K562 (cell line): ENCODE data around the gene FBXO17. TPM values are rescaled to one million over a fixed set of nuclear protein-coding genes. Genes with fewer than 3 reads are reported as not detected.

Experiments
- ATAC-seq: fragments of 200-7000 bp; cut with Tn5 transposase; 3 replicates; pipeline ENCODE4 v1.9.1; 2020; ENCODE audit warnings: moderate library complexity
- BruUV-seq: library from RNA; stranded (reverse); fragments of 400-500 nt; replicated peaks from 2 replicates; lab custom pipeline; 2021; lab: Mats Ljungman, UMichigan
- CTCF ChIA-PET: fragments of 300-600 bp; formaldehyde crosslinking; extraction: SDS; loops from one replicate; lab custom pipeline; 2021; ENCODE audit warnings: low intra/inter-chr PET ratio; lab: Yijun Ruan, JAX
- POLR2A ChIA-PET: fragments of 300-600, 350-650 bp; sonication (Branson Sonifier 250); formaldehyde crosslinking; extraction: SDS; loops from one replicate; lab custom pipeline; 2021; ENCODE audit warnings: antibody characterized with exemption, inconsistent platforms; lab: Yijun Ruan, JAX
- DNase-seq, 4 experiments: peaks; one replicate each; pipeline versions ENCODE4 v3.0.0 to v3.0.0-alpha.2; 2011 to 2018; ENCODE audit warnings: low spot score in 3 of 4, mixed read lengths in 3 of 4; ENCODE audit errors: extremely low read depth in 1 of 4
- FAIRE-seq: peaks from 2 replicates; lab custom pipeline; 2011; peaks lifted over from hg19 to GRCh38; lab: Jason Lieb, UNC
- H2AFZ ChIP-seq: 2 replicates; pipeline ENCODE4 v1.6.0; 2011; ENCODE audit warnings: low read depth, low read length, control low read depth, inconsistent platforms
- H3K27ac ChIP-seq: fragments of 200-600 bp; 3 replicates; pipeline ENCODE4 v1.8.0; 2011; ENCODE audit warnings: low read depth, mild to moderate bottlenecking, control low read depth, inconsistent platforms, low read length, moderate library complexity, mixed read lengths; ENCODE audit errors: extremely low read depth
- H3K27me3 ChIP-seq, 2 experiments: fragments of 300-600 bp in 1 of 2; 2 replicates in 1 of 2; 3 replicates in 1 of 2; pipeline versions ENCODE4 v1.6.0 to v1.8.0; 2011; ENCODE audit warnings: inconsistent platforms in 2 of 2, low read length in 2 of 2, mild to moderate bottlenecking in 1 of 2, mixed read lengths in 1 of 2, moderate library complexity in 1 of 2; ENCODE audit not compliant: control insufficient read depth in 2 of 2, insufficient read depth in 2 of 2
- H3K36me3 ChIP-seq: fragments of 300-600 bp; 3 replicates; pipeline ENCODE4 v1.8.0; 2011; ENCODE audit warnings: mild to moderate bottlenecking, low read length, inconsistent platforms; ENCODE audit not compliant: control insufficient read depth, insufficient read depth
- H3K4me1 ChIP-seq, 2 experiments: fragments of 200-600 bp in 1 of 2; replicated peaks in 1 of 2; 2 replicates in 1 of 2; 3 replicates in 1 of 2; pipeline versions ENCODE4 v1.5.1 to v1.8.0; 2011; ENCODE audit warnings: inconsistent platforms in 2 of 2, low read length in 2 of 2, mild to moderate bottlenecking in 1 of 2, mixed read lengths in 1 of 2, moderate library complexity in 1 of 2; ENCODE audit not compliant: control insufficient read depth in 2 of 2, insufficient read depth in 2 of 2
- H3K4me2 ChIP-seq: 2 replicates; pipeline ENCODE4 v1.6.1; 2011; ENCODE audit warnings: low read length, control low read depth, inconsistent platforms, mixed read lengths; ENCODE audit not compliant: insufficient read depth
- H3K4me3 ChIP-seq: fragments of 200-600 bp; sonication (generic), shearing (Covaris generic); 2 replicates; pipeline ENCODE4 v1.5.1; 2016; ENCODE audit warnings: control low read depth, inconsistent platforms
- H3K79me2 ChIP-seq: fragments of 200-600 bp; 3 replicates; pipeline ENCODE4 v1.8.0; 2011; ENCODE audit warnings: low read length, inconsistent platforms; ENCODE audit not compliant: control insufficient read depth, insufficient read depth
- H3K9ac ChIP-seq, 2 experiments: 2 replicates each; pipeline versions ENCODE4 v1.6.0 to v1.6.1; 2011; ENCODE audit warnings: low read depth in 2 of 2, low read length in 2 of 2, control low read depth in 1 of 2, inconsistent platforms in 1 of 2, mild to moderate bottlenecking in 1 of 2, mixed read lengths in 1 of 2; ENCODE audit not compliant: insufficient read depth in 1 of 2
- H3K9me1 ChIP-seq: one replicate; pipeline ENCODE4 v1.6.0; 2011; ENCODE audit warnings: inconsistent platforms, mild to moderate bottlenecking, low read length, moderate library complexity; ENCODE audit not compliant: control insufficient read depth, insufficient read depth
- H3K9me3 ChIP-seq: replicated peaks from 2 replicates; pipeline ENCODE4 v1.5.1; 2011; ENCODE audit warnings: low read depth, low read length, inconsistent platforms; ENCODE audit not compliant: control insufficient read depth, insufficient read depth
- H4K20me1 ChIP-seq: replicated peaks from 2 replicates; pipeline ENCODE4 v1.6.1; 2011; ENCODE audit warnings: low read length, inconsistent platforms, mixed read lengths; ENCODE audit not compliant: control insufficient read depth, insufficient read depth
- ASH1L ChIP-seq: fragments of 450-650 bp; IDR thresholded peaks from 2 replicates; pipeline ENCODE4 v1.6.1; 2018; ENCODE audit warnings: borderline replicate concordance, mild to moderate bottlenecking, low read depth; ENCODE audit not compliant: partially characterized antibody
- BMI1 ChIP-seq: fragments of 150-350 bp; IDR thresholded peaks from 2 replicates; pipeline ENCODE4 v1.6.1; 2014; ENCODE audit warnings: low read length
- CBX3 ChIP-seq, 2 experiments: IDR thresholded peaks; 1 replicate in 1 of 2; 2 replicates in 1 of 2; pipeline ENCODE4 v1.6.1; 2012; ENCODE audit warnings: inconsistent platforms in 2 of 2, low read length in 2 of 2, borderline replicate concordance in 1 of 2, control low read depth in 1 of 2
- DMBX1 ChIP-seq: fragments of 250-450 bp; sonication (Bioruptor Pico); IDR thresholded peaks from 2 replicates; pipeline ENCODE4 v1.8.0; 2022; ENCODE audit warnings: inconsistent platforms, mild to moderate bottlenecking, moderate library complexity, borderline replicate concordance
- POLR2G ChIP-seq: fragments of 200-400 bp; formaldehyde crosslinking; IDR thresholded peaks from 2 replicates; pipeline ENCODE4 v1.6.1; 2017; ENCODE audit warnings: low read depth, mild to moderate bottlenecking, antibody characterized with exemption, low read length, moderate library complexity
- RFX7 ChIP-seq: fragments of 250-450 bp; sonication (Bioruptor Pico); IDR thresholded peaks from 2 replicates; pipeline ENCODE4 v1.5.1; 2021; ENCODE audit warnings: mild to moderate bottlenecking
- ZNF239 ChIP-seq: fragments of 250-450 bp; sonication (Bioruptor Pico); IDR thresholded peaks from 2 replicates; pipeline ENCODE4 v1.4.0; 2020; ENCODE audit warnings: mild to moderate bottlenecking
- WGBS: fragments of 100-300 bp; shearing (Covaris generic); methylation state at CpG from one replicate; pipeline ENCODE4 v1.1.6; 2016; ENCODE audit warnings: low coverage, mixed read lengths; ENCODE audit not compliant: insufficient coverage; ENCODE audit errors: missing lambda C conversion rate; 5-methylcytosine and 5-hydroxymethylcytosine counted together
- in situ Hi-C: fragments of 300-500 bp; cut with MboI; formaldehyde crosslinking; loops from 4 replicates; pipeline ENCODE4 v1.15.0; 2018; ENCODE audit warnings: inconsistent platforms, mixed read lengths
- intact Hi-C: fragments of 100-400 bp; cut with micrococcal nuclease; formaldehyde crosslinking; loops from 2 replicates; pipeline ENCODE4 v1.14.2; 2022
- polyA plus RNA-seq, 8 experiments: library from polyadenylated mRNA; depleted of rRNA in 4 of 8; stranded (reverse) in 5 of 8; unstranded in 3 of 8; fragments of >200 nt; fragmentation: Nextera tagmentation in 2 of 8; fragmentation: Illumina TruSeq in 1 of 8; extraction: Ambion mirVana in 2 of 8; extraction: Trizol in 1 of 8; gene quantifications; 2 replicates each; pipeline versions ENCODE4 v1.2.1 to v1.2.3, GENCODE V29; 2011 to 2014; ENCODE audit warnings: inconsistent platforms in 1 of 8, missing spikeins in 1 of 8
- total RNA-seq, 7 experiments: library from RNA; depleted of rRNA in 6 of 7; stranded (reverse); fragments of >200 nt in 6 of 7; fragmentation: Illumina TruSeq in 2 of 7; extraction: Trizol in 2 of 7; gene quantifications; 2 replicates each; pipeline versions ENCODE4 v1.2.1 to v1.2.3, GENCODE V29; 2011 to 2021; ENCODE audit warnings: low replicate concordance in 1 of 7

FBXO17 gene
- total and polyA plus RNA-seq, 9 of the 15 experiments (the other 6 are each of a cell fraction or from before 2014, with no cell fraction given): 4.1 to 27.1 (median 19.0) TPM

GRCh38 chr19:38908911-38909310 lies 66.6 kb downstream of the FBXO17 start:
- H3K79me2 ChIP-seq: no peaks in the 10 kb centered on the region
- ChIA-PET CTCF (no interaction called here), POLR2A (interaction anchor here (0.8 to 1.7 kb wide), 2 partner anchors 9 to 12 kb away, joined by 3 to 4 read pairs; partner anchors contain the start of genes NFKBIB and SIRT2)
- H3K27ac ChIP-seq: no peak overlapping the region
- peaks cover 31% of the 10 kb centered on the region; the same call in 1 of the 3 replicates for H3K36me3 ChIP-seq
- no peak overlapping the region for H3K4me2 ChIP-seq
- peak overlapping the region in 1 of 2 experiments; percentile 79; a peak in 3 of 4 replicates for H3K9ac ChIP-seq
- DNase-seq: peak in 1 of 4 experiments; percentile 38
- intact Hi-C loops (no loop called here), in situ Hi-C loops (no loop called here)
- H3K4me3 ChIP-seq: no peak overlapping the region
- H2AFZ ChIP-seq: no peak overlapping the region
- TF ChIP-seq POLR2G (0 out of 2 replicates have a peak, but pooled peaks have one; percentile 43), ZNF239 (CRISPR knock-in tag) (no peak)
- no TSS peak for BruUV-seq
- H3K27me3 ChIP-seq: no peaks in the 10 kb centered on the region
- no peaks in the 10 kb centered on the region for H3K9me1 ChIP-seq
- peak; percentile 44 for ATAC-seq
- WGBS: 30% methylated on average over 10 of the region's 10 CpGs
- peaks cover 0 to 38% of the 10 kb centered on the region in 2 experiments; a peak in 3 of 5 replicates for H3K4me1 ChIP-seq
- no peaks in the 10 kb centered on the region for H4K20me1 ChIP-seq
- no peak for FAIRE-seq
- H3K9me3 ChIP-seq: no peaks in the 10 kb centered on the region

GRCh38 chr19:38907670-38908069 lies 67.9 kb downstream of the FBXO17 start:
- no TSS peak for BruUV-seq
- intact Hi-C loops: no loop called here
- CTCF ChIA-PET: no interaction called here
- Histone ChIP-seq H3K9ac (no peak overlapping the region), H3K27me3 (no peaks in the 10 kb centered on the region), H3K27ac (no peak overlapping the region), H3K36me3 (peaks cover 31% of the 10 kb centered on the region; the same call in 1 of the 3 replicates), H3K9me3 (no peaks in the 10 kb centered on the region), H3K4me1 (peaks cover 0 to 37% of the 10 kb centered on the region in 2 experiments; a peak in 3 of 5 replicates), H3K79me2 (no peaks in the 10 kb centered on the region), H3K4me2 (no peak overlapping the region), H4K20me1 (no peaks in the 10 kb centered on the region), H2AFZ (no peak overlapping the region), H3K9me1 (no peaks in the 10 kb centered on the region), H3K4me3 (no peak overlapping the region)
- DNase-seq (no peak), ATAC-seq (no peak), FAIRE-seq (no peak)
- TF ChIP-seq CBX3 (IDR thresholded peaks at IDR 0.05; ENCODE audit: borderline replicate concordance in 1 of 2, low read length in 2 of 2) (no peak), RFX7 (CRISPR knock-in tag) (no peak), DMBX1 (CRISPR knock-in tag) (no peak), BMI1 (no peak), ASH1L (no peak)
- in situ Hi-C loops: no loop called here
- WGBS: 93% methylated on average over 11 of the region's 12 CpGs
- POLR2A ChIA-PET: interaction anchor here (1.7 kb wide), 1 partner anchor 8 kb away, joined by 4 read pairs; the partner anchor contains the start of genes NFKBIB and SIRT2
